IPS-18c (cell line): ENCODE results near the gene HADH.
"Not testable (repeated sequence)": the region's sequence is repeated elsewhere in the genome, so short reads cannot be mapped to it uniquely, and the experiment has no call there.

Experiments used
- H3K4me3 ChIP-seq: 2 replicates; pipeline ENCODE4 v1.7.0; 2013; ENCODE audit warnings: low read depth, mild to moderate bottlenecking, low read length, moderate library complexity; ENCODE audit not compliant: insufficient read depth
- H3K9me3 ChIP-seq: one replicate; pipeline ENCODE4 v1.6.1; 2013; ENCODE audit warnings: mild to moderate bottlenecking, low read length, moderate library complexity; ENCODE audit not compliant: control insufficient read depth, insufficient read depth

Gene HADH

DNA sequence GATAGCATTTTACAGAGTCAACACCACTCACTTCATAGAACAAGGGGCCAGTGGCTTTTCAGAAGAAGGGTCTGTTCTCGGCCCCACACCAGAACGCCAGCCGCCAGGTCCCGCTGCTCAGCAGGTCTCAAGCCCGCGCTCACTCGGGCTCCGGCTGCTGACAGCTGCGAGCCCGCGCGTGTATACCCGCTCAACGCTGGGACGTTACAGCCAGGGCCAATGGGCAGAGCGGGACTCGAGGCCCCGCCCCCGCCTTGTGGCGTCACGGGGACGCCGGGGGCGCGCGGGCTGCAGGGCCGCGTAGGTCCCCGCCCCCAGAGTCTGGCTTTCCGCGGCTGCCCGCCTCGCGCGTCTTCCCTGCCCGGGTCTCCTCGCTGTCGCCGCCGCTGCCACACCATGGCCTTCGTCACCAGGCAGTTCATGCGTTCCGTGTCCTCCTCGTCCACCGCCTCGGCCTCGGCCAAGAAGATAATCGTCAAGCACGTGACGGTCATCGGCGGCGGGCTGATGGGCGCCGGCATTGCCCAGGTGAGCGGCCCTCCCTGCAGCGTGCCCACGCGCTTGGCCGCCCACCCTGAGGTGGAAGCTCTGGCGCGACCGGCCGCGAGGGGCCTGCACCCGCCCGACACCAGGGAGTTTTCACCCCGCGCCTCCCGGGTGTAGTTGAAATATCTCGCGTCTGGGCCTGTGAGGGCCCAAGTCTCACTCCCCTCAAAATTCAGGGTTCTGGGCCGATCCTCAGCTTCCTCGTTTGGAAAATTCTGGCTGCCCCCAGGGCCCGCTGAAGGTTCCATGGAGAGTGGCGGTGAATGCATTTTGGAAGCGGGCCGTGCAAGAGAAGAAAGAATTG lies at the start of gene HADH:
TSS of gene HADH (plus strand) at position 353 of the 850 bp plus-strand sequence. CDS start at position 397, 44 bp downstream.
- Histone ChIP-seq H3K9me3 (no peaks in the 10 kb centered on the region), H3K4me3 (peak within 1 kb of the TSS; percentile 86)

DNA sequence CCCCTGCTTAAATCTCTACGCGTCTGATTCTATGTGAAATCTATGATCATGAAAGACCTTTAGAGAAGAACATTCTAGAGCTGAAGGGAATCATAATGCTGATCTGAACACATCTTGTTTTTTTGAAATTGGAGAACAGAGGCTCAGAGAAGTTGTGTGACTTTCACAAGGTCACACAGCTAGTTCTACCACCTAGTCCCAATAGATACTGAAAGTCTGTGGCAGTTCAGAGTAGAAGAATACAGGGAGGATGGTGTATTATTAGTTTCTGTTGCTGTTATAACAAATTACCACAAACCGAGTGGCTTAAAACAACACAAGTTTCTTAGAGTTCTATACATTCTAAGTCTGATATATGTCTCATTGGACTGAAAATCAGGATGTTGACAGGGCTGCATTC lies 43.9 kb upstream of the HADH start:
- Histone ChIP-seq H3K9me3 (no peaks in the 10 kb centered on the region), H3K4me3 (no peak overlapping the region)

DNA sequence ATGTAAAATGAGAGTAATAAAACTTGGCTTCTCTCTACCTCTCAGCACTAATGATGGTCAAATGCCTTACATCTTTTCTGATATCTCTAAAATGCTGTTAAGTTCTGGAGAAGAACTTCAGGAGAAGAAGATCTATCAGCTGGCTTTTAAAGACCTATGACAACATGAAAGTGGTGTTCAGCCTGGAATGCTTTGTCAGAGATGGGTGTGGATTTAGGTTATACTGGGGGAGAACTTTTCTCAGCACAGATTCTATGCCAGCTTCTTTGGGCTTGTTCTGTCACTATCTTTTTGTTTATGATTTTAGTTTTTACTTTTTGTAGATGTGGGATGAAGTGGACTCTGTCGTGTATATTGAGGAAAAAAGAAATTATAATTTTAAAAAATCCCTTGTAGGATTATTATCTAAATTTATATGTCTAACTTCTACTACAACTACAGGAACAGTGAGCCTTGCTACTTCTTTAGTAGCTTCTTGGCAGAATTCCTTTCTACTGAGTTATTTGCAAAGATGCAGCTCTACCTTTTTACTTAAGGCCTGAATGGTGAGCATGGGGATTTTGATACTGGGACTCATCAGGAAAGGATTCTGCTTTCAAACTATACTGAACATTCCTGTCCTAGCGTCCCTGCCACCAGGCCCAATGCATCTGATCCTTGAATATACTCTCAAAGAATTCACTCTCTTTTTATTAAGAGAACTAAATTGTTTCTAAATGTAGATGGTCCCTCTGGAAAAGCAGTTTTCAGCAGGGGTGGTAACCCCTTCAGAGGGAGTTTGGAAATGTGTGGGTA lies 38.7 kb upstream of the HADH start:
- H3K9me3 ChIP-seq, result no peaks in the 10 kb centered on the region

DNA sequence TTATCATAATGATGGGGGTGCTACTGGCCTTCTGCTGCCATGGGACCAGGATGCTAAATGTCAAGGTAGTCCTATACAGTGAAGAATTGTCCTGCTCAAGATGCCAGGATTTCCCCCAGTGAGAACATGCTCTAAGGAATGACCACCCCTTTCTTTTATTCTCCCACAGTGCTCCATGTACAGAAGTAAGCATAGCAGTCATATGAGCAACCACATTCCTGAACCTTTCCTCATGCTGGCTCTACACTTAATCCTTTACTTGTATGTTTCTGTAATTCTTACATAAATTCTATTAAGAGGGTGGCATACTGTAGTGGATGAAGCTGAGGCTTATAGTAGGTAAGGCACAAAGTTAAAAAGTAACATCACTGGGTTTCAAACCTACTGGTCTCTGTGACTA lies 38.1 kb upstream of the HADH start:
- Histone ChIP-seq H3K9me3 (no peaks in the 10 kb centered on the region), H3K4me3 (no peak overlapping the region)

More for the DNA sequence above, 38.7 kb upstream of the HADH start:
- no peak overlapping the region for H3K4me3 ChIP-seq

DNA sequence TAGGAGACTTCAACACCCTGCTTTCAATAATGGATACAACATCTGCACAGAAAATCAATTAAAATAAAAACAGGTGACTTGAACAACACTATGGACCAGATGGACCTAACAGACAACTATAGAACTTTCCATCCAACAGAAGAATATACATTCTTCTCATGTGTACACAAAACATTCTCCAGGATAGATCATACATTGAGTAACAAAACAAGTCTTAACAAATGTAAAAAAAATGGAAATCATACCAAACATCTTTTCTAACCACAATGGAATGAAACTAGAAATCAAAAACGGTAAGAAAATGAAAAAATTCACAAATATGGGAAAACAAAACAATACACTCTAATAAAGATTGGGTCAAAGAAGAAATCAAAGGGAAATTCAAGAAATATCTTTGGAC lies 33.7 kb upstream of the HADH start:
- H3K9me3 ChIP-seq, result peaks cover 2% of the 10 kb centered on the region
- no peak overlapping the region for H3K4me3 ChIP-seq

DNA sequence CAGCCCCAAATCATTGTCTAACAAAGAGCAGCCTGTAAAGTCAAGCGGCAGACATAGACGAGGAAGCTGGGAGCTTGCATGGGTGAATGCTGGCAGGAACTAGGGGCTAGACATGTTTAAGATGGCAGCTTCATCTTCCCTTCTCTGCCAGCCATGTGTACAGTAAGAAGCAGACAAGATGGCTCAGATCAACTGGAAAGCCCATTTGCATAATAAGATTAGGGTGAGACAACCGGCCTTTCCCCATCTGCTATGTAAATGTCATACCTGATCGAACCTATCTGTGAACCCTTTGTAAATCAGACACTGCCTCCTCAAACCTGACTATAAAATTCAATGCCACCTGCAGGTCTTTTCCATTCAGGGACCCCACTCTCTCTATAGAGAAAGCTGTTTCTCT lies 22.8 kb upstream of the HADH start:
- H3K4me3 ChIP-seq, result no peak overlapping the region
- no peaks in the 10 kb centered on the region for H3K9me3 ChIP-seq

DNA sequence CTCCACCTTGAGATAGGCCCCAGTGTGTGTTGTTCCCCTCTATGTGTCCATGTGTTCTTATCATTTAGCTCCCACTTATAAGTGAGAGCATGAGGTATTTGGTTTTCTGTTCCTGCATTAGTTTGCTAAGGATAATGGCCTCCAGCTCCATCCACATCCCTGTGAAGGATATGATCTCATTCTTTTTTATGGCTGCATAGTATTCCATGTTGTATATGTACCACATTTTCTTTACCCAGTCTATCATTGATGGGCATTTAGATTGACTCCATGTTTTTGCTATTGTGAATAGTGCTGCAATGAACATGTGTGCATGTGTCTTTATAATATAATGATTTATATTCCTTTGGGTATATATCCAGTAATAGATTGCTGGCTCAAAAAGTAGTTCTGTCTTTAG lies 22.2 kb upstream of the HADH start:
- not testable (repeated sequence) for H3K4me3 ChIP-seq

DNA sequence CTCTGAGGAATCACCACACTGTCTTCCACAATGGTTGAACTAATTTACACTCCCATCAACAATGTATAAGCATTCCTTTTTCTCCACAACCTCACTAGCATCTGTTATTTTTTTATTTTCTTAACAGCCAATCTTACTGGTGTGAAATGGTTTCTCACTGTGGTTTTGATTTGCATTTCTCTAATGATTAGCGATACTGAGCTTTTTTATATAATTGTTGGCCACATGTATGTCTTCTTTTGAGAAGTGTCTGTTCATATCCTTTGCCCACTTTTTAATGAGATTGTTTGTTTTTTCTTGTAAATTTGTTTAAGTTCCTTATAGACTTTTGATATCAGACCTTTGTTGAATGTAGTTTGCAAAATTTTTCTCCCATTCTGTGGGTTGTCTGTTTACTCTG lies 21.8 kb upstream of the HADH start:
- not testable (repeated sequence) for H3K9me3 ChIP-seq, H3K4me3 ChIP-seq

More for the DNA sequence above, 22.2 kb upstream of the HADH start:
- not testable (repeated sequence) for H3K9me3 ChIP-seq

DNA sequence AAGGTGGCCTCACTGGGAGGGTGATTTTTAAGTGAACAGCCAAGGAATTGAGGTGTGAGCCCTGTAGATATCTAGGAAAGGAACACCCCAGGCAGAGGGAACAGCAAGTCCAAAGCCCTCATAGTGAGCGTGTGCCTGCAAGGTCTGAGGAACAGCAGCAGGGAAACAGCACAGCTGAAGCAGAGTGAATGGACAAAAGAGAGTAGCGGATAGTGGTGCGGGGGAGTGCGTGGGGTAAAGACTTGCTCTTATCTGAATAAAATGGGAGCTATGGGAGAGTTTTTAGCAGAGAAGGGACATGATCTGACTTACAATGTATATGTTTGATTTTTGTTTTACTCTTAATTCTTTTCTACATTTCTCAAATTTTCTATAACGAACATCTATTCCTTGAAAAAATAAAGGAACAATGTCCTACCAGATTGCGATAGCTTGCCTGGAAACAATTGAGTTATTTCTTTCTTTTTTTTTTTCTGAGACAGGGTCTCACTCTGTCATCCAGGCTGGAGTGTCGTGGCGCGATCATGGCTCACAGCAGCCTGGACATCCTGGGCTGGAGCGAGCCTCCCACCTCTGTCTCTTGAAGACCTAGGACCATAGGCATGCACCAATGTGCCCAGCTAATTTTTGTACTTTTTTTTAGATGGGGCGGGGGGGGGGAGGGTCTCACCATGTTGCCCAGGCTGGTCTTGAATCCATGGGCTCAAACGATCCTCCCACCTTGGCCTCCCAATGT lies 19.5 kb upstream of the HADH start:
- Histone ChIP-seq H3K4me3 (no peak overlapping the region), H3K9me3 (no peaks in the 10 kb centered on the region)

DNA sequence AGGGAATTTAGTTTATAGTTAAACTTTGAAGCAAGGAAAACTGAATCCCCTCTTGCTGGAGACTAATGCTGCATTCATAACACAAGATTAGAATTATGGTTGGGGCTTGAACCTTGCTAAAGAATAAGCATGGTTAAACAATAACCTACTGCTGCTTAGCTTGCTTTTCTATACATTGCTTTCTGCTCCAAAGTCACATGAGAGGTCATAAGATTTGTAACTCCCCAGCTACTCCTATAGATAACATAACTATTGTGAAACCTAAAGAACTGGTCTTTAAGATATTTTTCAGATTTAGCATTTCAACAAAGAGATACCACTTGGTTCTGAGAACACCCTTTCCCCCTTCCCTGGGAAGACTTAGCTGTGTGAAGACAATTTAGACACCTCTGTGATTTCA lies 17.1 kb upstream of the HADH start:
- Histone ChIP-seq H3K9me3 (no peaks in the 10 kb centered on the region), H3K4me3 (no peak overlapping the region)

DNA sequence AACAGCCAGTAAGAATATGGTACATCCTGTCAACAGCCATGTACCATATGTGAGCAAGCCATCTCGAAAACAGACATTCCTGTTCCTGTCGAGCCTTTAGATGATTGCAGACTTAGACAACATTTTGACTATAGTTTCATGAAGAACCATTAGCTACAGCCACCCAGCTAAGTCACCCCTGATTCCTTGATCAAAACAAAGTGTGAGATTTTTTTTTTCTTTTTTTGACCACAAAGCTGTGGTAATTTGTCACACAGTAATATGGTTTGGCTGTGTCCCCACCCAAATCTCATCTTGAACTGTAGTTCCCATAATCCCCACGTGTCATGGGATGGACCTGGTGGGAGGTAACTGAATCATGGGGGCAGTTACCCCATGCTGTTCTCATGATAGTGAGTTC lies 15.2 kb upstream of the HADH start:
- no peak overlapping the region for H3K4me3 ChIP-seq
- no peaks in the 10 kb centered on the region for H3K9me3 ChIP-seq

DNA sequence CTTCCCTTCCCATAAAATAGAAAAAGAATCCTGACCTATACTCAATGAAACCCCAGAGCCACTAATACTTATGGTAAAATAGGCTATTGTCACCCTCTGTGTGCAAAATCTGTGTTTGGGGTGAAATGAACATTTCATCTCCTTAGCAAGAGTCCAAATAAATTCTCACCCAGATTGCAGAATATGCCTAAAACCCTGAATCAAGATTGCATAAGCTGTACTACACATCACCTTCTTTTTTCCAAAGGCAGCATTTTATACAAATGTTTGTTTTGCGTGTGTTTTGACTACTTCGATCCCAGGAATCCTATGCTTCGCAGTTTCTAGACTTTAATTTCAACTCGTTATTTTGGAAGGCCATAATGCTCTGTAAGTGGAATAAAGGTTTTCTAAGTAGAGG lies 12.2 kb upstream of the HADH start:
- H3K4me3 ChIP-seq, result no peak overlapping the region

DNA sequence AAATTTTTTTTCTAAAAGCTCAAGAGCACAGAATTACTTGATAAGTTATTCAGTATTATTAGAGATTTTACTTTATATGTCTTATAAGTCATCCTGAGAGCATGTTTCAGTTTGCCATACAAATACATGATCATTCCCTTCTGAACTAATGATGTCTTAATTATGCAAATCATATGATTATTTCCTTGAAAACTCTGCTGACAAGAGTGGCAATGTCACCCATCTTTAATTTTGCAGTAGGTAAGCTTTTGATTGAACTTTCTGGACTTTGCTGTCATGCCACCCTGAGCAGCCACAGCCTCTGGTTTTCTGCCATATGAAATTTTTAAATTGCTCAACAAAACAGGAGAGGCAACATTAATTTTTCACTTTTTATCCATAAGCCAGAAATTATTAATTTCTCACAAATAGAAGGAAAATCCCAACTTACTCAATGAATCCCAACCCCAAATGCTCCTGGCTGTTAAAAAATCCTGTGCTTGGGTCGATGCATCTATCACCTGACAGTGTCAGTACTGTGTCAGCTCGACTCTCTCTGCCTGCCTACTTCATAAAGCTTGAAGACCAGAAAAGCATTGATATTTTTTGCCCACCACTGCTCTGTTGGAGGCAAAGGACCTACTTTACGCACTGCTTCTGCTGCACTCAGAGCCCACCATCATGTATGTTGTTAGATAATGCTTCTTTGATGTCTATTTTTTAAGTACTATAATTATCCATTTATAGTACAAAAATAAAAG lies 11.6 kb upstream of the HADH start:
- Histone ChIP-seq H3K4me3 (no peak overlapping the region), H3K9me3 (no peaks in the 10 kb centered on the region)

More for the DNA sequence above, 12.2 kb upstream of the HADH start:
- H3K9me3 ChIP-seq, result no peaks in the 10 kb centered on the region

DNA sequence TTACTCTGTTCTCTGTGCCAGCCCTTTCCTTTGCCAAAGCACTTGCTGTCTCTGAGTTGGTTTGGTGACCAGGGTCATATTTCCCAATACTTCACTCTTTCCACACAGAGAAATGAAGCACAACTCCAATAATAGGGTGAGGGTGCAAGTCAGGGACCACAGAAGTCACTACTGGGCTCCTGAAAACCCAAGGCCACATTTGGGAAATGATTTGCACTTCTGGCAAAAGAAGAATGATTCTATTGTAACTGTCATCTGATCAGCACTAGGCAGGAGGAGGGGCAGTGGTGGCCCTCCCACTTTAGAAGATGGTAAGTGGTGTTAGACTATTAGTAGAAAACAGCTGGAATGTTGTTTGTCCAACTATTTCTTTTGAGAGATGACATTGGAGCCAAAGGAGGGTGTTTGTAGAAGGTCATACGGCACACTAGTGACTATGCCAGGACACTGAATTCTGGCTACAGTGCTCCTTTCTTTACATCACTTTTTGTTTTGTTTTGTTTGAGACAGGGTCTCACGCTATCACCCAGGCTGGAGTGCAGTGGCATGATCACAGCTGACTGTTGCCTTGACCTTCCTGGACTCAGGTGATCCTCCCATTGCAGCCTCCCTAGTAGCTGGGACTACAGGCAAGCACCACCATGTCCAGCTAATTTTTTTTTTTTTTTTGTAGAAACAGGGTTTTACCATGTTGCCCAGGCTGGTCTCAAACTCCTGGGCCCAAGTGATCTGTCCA lies 10.8 kb upstream of the HADH start:
- no peaks in the 10 kb centered on the region for H3K9me3 ChIP-seq
- no peak overlapping the region for H3K4me3 ChIP-seq

DNA sequence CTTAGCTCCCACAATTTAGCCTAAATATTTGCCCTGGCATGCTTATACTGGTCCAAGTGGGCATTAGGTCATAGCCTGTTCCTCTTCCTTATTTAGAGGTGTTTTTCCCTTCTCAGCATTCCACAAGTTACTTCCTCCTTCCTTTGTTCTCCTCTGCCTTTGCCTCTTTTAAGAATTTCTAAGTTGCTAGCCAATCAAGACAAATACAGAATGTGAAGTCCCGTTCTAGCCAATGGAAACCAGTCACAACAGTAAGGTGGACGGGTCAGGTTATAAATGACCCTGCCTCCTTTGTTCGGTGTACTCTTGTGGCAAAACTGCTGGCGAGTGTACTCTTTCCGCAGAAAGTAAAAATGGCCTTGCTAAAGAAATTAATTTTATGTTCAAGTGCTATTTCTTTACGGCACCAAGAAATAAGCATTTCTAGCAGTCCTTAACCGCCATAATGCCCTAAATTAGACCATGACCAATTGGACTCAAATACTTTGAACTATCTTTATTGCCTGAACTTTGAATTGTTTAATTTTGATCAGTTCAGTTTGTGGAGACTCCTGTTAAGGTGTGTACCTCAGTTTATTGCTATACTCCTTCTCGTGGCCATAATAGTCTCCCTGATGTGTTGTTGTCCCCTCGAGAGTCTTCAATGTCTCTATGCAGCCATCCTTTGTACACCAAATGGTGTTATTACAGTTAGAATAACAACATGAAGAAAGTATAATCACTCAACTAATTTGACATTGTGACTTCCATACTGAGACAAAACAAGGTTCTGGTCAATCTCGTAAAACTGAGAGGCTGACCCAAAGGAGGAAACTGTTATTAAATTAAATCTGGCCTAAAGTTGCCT lies 1.6 kb upstream of the HADH start:
- Histone ChIP-seq H3K9me3 (no peaks in the 10 kb centered on the region), H3K4me3 (no peak overlapping the region)

DNA sequence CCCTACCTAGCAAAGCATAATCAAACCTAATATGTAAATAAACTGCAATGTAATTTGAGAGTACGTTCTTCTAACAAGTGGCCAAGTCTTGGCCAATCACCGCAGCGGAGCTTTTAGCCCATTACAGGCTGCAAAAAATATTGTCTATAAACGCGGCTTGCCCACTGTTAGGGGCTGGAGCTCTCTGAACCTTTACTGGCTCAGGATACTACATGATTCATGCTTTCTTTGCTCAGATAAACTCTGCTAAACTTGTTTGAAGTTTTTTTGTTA lies 990 bp upstream of the HADH start:
- no peak overlapping the region for H3K4me3 ChIP-seq
- H3K9me3 ChIP-seq, result no peaks in the 10 kb centered on the region
